Astrocyte (in vitro differentiated cells and primary cell): ENCODE measurements around the gene DOCK1.

Experiments
- EZH2 ChIP-seq: IDR thresholded peaks from 2 replicates; pipeline ENCODE4 v1.6.1; 2012; ENCODE audit warnings: mild to moderate bottlenecking, low read length, inconsistent platforms; ENCODE audit not compliant: insufficient read depth
- TF ChIP-seq, protein P1 (sequence below): IDR thresholded peaks from 2 replicates; pipeline ENCODE4 v1.5.1; 2011; ENCODE audit warnings: low read depth, mild to moderate bottlenecking, inconsistent platforms, low read length, moderate library complexity; ENCODE audit not compliant: insufficient read depth

DNA sequence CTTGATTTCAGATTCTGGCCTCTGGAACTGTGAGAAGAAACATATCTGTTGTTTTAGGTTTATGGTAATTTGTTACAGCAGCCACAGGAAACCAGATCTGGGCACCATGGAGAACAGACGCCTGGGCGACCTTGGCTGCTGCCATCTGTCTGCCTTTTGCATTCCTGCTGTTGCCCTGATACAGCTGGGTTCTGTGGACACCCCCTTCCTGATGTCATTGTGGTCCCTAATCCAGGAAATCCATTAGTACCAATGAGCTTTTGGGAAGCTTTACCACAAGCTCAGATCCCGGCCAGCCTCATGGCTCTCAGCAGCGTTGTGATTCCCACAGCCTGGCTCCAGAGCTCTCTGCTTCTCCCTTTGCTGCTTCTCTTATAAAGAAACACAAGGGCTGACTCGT is 469.7 kb downstream of the DOCK1 start:
- TF ChIP-seq, protein P1, sequence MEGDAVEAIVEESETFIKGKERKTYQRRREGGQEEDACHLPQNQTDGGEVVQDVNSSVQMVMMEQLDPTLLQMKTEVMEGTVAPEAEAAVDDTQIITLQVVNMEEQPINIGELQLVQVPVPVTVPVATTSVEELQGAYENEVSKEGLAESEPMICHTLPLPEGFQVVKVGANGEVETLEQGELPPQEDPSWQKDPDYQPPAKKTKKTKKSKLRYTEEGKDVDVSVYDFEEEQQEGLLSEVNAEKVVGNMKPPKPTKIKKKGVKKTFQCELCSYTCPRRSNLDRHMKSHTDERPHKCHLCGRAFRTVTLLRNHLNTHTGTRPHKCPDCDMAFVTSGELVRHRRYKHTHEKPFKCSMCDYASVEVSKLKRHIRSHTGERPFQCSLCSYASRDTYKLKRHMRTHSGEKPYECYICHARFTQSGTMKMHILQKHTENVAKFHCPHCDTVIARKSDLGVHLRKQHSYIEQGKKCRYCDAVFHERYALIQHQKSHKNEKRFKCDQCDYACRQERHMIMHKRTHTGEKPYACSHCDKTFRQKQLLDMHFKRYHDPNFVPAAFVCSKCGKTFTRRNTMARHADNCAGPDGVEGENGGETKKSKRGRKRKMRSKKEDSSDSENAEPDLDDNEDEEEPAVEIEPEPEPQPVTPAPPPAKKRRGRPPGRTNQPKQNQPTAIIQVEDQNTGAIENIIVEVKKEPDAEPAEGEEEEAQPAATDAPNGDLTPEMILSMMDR = no peak
- no peak for TF ChIP-seq EZH2
